Measurements from ENCODE around the gene APBA1.

The APBA1 gene

DNA sequence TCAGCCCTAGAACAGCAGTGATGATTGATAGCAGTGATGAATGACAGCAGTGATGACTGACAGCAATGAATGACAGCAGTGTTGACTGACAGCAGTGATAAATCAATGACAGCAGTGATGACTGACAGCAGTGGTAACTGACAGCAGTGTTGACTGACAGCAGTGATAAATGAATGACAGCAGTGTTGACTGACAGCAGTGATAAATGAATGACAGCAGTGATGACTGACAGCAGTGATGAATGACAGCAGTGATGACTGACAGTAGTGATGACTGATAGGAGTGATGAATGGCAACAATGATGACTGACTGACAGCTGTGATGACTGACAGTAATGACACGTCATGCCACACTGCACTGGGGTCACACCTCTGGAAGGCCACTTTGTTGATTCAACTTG is 240.4 kb downstream of the APBA1 start:
- TF ChIP-seq, protein P1, sequence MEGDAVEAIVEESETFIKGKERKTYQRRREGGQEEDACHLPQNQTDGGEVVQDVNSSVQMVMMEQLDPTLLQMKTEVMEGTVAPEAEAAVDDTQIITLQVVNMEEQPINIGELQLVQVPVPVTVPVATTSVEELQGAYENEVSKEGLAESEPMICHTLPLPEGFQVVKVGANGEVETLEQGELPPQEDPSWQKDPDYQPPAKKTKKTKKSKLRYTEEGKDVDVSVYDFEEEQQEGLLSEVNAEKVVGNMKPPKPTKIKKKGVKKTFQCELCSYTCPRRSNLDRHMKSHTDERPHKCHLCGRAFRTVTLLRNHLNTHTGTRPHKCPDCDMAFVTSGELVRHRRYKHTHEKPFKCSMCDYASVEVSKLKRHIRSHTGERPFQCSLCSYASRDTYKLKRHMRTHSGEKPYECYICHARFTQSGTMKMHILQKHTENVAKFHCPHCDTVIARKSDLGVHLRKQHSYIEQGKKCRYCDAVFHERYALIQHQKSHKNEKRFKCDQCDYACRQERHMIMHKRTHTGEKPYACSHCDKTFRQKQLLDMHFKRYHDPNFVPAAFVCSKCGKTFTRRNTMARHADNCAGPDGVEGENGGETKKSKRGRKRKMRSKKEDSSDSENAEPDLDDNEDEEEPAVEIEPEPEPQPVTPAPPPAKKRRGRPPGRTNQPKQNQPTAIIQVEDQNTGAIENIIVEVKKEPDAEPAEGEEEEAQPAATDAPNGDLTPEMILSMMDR (conservative IDR thresholded peaks at IDR 0.05; ENCODE audit: low read depth, low read length): no peak
- DNase-seq (ENCODE audit: low read depth): no peak
- no peak overlapping the region for H3K4me3 ChIP-seq (ENCODE audit: low read depth, low read length)

DNA sequence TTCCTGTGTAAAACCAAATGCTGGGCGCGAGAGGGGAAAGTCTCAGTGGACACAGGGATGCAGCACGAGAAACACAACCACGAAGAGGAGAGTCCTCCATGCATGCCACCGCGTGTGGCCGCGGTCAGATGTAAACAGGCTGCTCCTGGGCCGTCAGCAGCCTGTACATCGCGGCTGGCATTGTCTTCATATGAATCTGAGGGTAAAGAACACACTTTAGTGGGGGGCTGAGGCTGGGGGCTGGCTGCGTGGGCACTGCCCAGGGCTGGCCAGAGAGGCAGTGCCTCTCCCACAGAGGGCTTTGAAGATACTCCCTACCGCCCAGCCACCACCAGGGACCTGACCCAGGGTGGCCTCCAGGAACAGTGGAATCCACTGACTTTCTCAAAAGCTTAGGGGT is 241.0 kb downstream of the APBA1 start:
- DNase-seq (ENCODE audit: low read depth): no peak
- no peak overlapping the region for H3K4me3 ChIP-seq (ENCODE audit: low read depth, low read length)
- TF ChIP-seq, protein P1 (conservative IDR thresholded peaks at IDR 0.05; ENCODE audit: low read depth, low read length): no peak

DNA sequence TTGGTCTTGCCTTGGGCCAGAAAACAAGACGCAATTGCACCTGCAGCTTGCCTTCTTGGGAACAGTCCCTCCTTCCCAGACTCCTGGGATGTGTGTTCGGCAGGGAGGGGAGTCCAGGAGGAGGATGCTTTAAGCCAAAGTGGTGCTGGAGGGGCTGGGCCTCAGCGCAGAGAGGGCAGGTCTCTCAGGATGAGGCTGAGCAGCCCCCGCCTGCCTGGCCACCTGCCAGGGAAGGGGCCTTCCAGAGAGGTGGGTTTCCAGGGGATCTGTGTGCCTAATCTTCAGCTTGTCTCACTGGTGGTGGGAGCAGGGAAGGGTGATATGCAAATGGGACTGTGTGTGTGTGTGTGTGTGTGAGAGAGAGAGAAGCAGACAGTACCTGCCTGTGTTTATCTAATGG is 242.0 kb downstream of the APBA1 start:
- TF ChIP-seq, protein P1 (conservative IDR thresholded peaks at IDR 0.05; ENCODE audit: low read depth, low read length): no peak
- no peak for DNase-seq (ENCODE audit: low read depth)

DNA sequence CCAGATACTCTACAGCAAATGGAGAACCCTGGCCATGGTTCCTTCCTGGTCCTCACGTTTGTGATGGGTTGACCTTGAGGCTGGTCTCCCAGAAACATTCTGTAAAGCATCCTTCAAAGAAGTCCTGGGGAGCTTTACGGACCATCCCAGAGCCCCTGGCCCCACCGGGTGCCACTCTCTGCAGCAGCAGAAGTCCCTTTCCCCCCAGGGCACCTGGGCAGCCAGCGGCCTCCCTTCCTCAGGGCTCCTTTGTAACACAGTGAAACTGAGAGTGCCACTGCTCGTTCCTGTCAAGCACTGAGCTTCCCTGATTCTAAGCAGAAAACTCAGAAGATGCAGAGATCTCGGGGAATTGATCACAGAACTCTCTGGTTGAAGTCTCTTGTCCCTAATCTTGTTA is 242.9 kb downstream of the APBA1 start:
- H3K4me3 ChIP-seq (ENCODE audit: low read depth, low read length): no peak overlapping the region
- DNase-seq (ENCODE audit: low read depth): no peak
- TF ChIP-seq, protein P1 (conservative IDR thresholded peaks at IDR 0.05; ENCODE audit: low read depth, low read length): no peak

More for the DNA sequence above, 242.0 kb downstream of the APBA1 start:
- no peak overlapping the region for H3K4me3 ChIP-seq (ENCODE audit: low read depth, low read length)

DNA sequence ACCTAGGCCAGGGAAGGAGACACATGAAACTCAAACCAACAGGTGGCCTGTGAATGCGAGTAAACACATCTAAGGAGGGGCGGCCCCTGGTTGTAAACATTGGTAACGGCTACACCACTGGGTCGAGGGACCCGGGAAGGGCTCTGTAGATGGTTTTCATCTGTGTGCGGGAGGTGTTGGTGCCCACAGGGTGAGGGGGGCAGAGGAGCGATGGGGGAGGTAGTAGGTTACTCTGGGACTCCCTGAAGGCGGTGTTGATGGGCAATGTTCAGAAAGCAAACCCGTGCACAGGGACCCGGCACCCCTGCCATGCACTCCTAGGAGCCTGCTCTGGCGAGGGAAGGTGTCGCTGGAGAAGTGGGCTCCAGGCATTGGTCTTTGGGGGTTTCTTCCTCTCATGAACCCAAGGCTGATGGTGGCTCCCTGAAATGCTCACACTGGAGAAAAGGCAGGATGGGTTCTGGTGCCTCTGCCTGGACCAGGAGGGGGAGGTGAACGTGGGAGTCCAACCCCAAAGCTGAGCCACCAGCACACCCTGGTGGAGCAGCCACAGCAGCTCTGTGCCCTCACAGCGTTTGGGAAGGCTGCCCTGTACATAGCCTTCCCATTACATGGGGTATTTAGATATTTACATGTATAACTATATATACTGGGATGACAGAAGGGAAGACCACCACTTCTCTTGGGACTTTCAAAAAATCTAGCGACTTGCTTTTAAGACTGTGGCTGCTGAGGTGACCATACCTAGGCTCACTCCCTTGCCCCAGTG is 244.0 kb downstream of the APBA1 start:
- TF ChIP-seq, protein P1 (conservative IDR thresholded peaks at IDR 0.05; ENCODE audit: low read depth, low read length): no peak
- DNase-seq (ENCODE audit: low read depth): no peak
- H3K4me3 ChIP-seq (ENCODE audit: low read depth, low read length): no peak overlapping the region

DNA sequence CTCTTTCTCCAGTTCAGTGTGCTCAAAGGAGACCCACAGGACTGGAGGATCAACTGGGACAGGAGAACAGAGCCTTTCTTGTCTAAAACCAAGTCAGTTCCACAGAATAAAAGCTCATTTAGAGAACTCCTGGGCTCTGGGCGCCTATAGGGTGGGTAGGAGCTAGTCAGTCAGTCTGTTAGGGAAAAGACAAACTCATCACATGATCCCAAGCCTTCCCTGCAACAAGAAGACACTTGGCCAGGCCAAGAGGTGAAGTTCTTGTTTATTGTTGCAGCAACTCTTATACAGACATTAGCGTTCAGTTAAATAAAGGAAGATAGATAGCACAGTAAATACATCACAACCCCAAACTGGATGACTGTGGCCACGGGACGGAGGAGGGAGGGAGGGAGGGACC is 244.9 kb downstream of the APBA1 start:
- DNase-seq (ENCODE audit: low read depth): no peak
- TF ChIP-seq, protein P1 (conservative IDR thresholded peaks at IDR 0.05; ENCODE audit: low read depth, low read length): no peak

More for the DNA sequence above, 244.9 kb downstream of the APBA1 start:
- no peak overlapping the region for H3K4me3 ChIP-seq (ENCODE audit: low read depth, low read length)
